ENCODE measurements around the gene KIF26B.
"Not testable (repeated sequence)": the region's sequence is repeated elsewhere in the genome, so short reads cannot be mapped to it uniquely, and the experiment has no call there.

The KIF26B gene

DNA sequence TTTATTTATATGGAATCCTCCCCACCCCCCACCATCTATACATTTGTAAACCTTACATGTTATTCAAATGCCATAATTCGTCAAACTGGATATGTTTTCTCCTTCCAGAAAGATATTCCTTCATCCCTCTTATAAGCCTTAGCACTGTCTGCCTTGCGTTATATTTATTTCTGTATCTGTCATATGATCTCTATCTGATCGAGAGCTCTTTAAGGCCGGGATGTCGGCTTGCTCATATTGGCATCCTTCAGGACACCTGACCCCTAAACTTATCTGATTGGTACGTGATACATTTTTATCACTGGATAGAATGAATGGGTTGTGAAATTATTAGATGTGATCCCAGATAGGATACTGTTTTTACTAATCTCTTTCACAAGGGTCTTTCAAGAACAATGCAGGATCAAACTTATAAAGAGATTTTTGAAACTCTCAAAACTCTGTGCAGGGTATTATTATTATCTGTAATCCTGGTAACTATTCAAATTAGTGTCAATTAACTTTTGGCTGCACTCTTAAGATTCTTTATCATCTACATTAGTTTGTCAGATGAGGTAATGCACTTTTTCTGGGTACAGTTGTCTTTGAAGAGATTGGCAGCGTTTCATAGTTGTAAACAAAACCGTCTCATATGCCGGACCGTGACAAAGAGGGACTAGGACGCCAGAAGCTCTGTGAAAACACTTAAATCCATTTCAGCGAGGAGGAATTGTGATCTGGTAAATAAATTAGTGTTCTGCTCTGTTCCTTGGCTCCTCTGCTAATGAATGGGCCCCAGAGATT lies 152.0 kb downstream of the KIF26B start:
- Mint-ChIP-seq H3K4me3 (no peak overlapping the region), H3K27me3 (peaks cover 8% of the 10 kb centered on the region), H3K4me1 (peaks cover 14% of the 10 kb centered on the region), H3K36me3 (no peaks in the 10 kb centered on the region), H3K9me3 (no peaks in the 10 kb centered on the region), H3K27ac (no peak overlapping the region)
- no peak for ATAC-seq

DNA sequence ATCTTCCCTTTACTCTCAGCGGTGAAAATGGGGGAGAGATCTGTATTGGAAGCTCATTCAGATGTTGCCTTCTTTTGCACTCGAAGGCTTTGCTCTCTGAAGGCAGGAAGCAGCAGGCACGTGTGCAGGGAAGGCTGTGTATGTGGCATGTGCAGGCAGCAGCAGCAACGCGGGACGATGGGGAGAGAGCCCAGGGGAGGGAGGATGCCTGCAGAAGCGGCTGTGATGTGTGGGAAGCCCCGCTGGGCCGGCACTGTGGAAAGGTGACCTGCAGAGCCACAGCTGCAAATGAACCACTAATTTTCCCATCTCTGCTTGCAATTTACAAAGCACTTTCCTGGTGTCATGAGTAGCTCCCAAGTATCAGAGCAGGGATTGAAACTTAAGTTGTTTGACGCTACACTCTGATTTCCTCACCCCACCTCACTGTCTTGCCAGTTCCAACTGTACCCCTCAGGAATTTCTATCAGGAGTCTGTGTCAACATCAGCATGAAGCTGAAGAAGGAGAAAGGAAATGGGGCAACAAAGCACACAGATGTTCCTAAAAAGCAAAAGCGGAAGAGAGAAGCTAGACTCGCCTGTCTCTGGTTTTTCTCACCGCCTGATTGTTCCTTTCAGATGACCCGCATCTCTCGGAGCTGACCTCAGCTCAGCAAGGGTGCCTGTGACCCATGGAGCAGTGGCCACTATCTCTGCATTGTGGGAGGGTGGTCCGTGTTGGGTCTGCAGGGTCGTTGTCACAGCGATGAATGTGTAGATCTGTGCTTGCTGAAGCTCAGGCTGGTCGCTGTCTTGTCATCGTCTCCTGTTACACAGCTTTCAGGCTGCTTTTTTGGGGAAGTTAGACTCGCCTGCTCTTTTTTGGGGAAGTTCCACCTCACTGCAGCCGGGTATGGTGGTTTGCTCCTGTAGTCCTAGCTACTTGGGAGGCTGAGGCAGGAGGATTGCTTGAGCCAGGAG lies 156.1 kb downstream of the KIF26B start:
- Mint-ChIP-seq H3K27ac (peak overlapping the region; percentile 45), H3K4me1 (peaks cover 23% of the 10 kb centered on the region), H3K4me3 (peak overlapping the region; percentile 61), H3K36me3 (no peaks in the 10 kb centered on the region), H3K9me3 (no peaks in the 10 kb centered on the region), H3K27me3 (peaks cover 21% of the 10 kb centered on the region)
- ATAC-seq = peak; percentile 65

DNA sequence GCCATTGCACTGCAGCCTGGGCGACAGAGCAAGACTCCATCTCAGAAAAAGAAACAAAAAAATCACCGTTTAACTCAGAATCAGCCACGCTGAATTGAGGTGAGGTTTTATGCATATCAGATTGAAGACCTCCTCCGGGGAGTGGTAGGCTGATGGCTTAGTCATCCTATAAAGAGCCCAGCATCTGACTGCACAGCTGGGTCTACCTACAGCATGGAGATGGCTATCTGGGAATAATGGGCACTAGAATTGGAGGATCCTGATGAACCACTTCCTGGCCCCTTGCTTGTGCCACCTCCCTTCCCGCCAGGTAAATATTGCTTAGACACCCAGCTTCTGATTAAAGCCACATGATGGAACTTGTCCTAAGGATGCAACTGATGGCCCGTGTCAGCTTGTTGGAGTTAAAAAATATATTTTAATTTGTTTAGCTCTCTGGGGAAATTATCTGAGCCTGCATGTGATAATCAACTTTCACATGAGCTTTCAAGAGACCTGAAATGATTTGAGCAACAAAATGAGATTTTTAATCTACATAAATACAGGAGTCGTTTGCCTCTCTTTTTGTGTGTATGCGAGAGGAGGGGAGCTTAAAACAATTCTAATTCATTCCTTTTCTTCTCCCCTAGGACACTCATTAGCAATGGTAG lies 157.2 kb downstream of the KIF26B start:
- Mint-ChIP-seq H3K9me3 (no peaks in the 10 kb centered on the region), H3K4me1 (peaks cover 23% of the 10 kb centered on the region), H3K4me3 (no peak overlapping the region), H3K36me3 (no peaks in the 10 kb centered on the region), H3K27me3 (peaks cover 27% of the 10 kb centered on the region), H3K27ac (no peak overlapping the region)
- no peak for ATAC-seq

DNA sequence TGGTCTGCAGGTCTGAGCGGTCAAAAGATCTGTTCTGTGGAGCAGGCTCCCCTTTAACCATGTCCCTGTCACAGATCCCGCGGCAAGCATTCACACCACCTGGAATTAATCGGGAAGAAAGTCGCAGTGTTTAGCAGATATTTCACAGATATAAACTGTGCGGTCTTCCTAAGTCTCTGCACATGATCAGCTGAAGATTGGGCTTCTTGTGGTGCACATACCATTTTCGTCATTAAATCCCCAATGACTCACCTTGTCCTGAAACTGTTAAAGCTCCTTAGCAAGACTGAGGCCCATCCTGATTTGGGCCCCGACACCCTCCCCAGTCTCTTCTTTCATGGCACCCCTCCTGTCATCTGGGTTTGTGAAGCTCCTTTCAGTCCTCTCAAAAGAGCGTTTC lies 158.8 kb downstream of the KIF26B start:
- H3K36me3 Mint-ChIP-seq = no peaks in the 10 kb centered on the region
- peaks cover 38% of the 10 kb centered on the region for H3K27me3 Mint-ChIP-seq
- H3K4me1 Mint-ChIP-seq = peaks cover 23% of the 10 kb centered on the region
- H3K27ac Mint-ChIP-seq = no peak overlapping the region
- H3K4me3 Mint-ChIP-seq = no peak overlapping the region
- ATAC-seq = no peak
- H3K9me3 Mint-ChIP-seq = no peaks in the 10 kb centered on the region

DNA sequence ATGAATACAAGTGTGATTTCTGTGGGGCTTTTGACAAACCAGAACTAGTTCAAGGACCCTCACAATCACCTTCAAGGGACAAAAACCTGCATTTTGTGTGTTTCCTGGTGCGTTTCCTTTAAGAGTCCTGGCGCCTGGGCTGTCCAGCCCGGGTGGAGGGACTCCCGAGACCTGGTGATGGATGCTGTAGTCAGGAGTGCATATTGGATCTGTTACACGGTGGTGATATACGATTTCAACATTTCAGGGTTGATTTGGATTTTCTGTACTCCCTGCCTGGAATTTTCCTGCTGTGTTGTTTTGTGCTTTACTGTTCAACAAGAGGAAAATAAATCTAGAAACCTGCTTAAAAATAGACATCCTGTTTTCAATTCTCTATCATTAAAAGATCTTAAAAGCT lies 162.0 kb downstream of the KIF26B start:
- no peak for ATAC-seq
- Mint-ChIP-seq H3K9me3 (no peaks in the 10 kb centered on the region), H3K4me1 (peaks cover 9% of the 10 kb centered on the region), H3K36me3 (no peaks in the 10 kb centered on the region), H3K27me3 (peaks cover 38% of the 10 kb centered on the region), H3K4me3 (no peak overlapping the region), H3K27ac (no peak overlapping the region)

DNA sequence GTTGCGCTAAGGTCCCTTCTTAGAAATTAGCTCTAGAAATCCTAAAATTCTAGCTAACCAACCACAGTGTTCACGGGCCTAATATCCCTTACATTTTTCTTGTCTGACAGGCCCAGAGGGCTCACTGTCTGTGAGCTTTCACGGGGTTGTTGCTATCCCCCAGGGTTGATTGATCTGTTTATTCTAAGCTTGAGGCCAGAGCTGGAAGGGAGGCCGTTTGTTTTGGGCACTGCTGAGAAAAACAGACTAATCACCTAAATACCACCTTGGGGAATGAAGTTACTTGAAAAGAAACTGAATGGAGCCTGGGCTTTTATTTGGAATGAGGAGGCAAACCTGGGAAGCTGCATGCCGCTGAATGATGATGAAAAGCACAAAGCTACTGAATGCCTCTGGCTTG lies 162.4 kb downstream of the KIF26B start:
- Mint-ChIP-seq H3K27ac (no peak overlapping the region), H3K27me3 (peaks cover 38% of the 10 kb centered on the region), H3K4me1 (peaks cover 9% of the 10 kb centered on the region), H3K4me3 (no peak overlapping the region), H3K36me3 (no peaks in the 10 kb centered on the region), H3K9me3 (no peaks in the 10 kb centered on the region)
- ATAC-seq = no peak

DNA sequence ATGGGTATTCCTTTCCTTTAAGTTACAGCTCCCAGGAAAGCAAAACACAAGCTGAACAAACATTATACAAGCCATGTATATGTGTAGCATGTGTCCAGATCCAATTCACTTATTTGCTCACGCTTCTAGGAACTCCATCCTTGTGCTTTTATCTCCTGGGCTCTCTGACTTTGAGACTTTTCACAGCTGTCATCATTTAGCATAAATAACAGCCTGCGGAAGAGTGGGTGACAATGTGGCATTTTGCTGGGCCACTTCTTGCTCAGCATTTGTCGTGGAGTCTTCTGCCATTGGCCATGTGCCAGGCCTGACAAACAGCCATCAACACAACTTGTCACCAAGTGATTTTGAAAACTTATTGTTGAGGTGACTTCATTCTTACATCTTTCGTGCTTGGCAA lies 164.3 kb downstream of the KIF26B start:
- Mint-ChIP-seq H3K4me1 (no peaks in the 10 kb centered on the region), H3K4me3 (no peak overlapping the region), H3K27me3 (peaks cover 23% of the 10 kb centered on the region), H3K36me3 (no peaks in the 10 kb centered on the region), H3K27ac (no peak overlapping the region), H3K9me3 (no peaks in the 10 kb centered on the region)
- ATAC-seq = no peak

DNA sequence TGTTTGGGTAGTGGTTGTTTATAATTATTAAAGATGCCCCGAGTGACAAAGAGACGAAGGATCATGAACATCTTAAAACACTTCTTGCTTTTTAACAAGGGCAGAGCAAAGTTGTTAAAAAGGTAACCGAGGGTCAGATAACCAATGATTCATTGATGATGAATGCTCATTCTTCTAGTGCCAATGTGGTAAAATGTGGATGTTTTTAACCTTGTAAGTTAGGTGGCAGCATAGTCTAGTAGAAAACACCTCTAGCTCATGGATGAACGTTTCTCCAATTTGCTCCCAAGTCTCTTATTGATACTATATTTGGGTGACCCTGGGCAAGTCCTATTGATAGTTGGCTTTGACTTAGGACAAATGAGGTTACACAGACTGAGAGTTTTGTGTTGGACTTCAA lies 167.9 kb downstream of the KIF26B start:
- H3K4me3 Mint-ChIP-seq = no peak overlapping the region
- H3K36me3 Mint-ChIP-seq = no peaks in the 10 kb centered on the region
- no peak overlapping the region for H3K27ac Mint-ChIP-seq
- no peaks in the 10 kb centered on the region for H3K9me3 Mint-ChIP-seq
- H3K27me3 Mint-ChIP-seq = peaks cover 19% of the 10 kb centered on the region
- no peaks in the 10 kb centered on the region for H3K4me1 Mint-ChIP-seq
- ATAC-seq = no peak

DNA sequence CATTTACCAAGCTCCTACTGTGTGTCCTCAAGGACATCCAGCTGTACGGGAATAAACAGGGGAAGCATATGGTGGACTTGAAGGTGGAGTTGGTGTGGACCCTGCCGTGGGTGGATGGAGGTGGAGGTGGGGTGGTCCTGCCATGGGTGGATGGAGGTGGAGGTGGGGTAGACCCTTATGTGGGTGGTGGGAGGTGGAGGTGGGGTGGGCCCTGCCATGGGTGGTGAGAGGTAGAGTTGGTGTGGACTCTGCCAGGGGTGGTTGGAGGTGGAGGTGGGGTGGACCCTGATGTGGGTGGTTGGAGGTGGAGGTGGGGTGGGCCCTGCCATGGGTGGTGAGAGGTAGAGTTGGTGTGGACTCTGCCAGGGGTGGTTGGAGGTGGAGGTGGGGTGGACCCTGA lies 169.0 kb downstream of the KIF26B start:
- peak; percentile 50 for ATAC-seq
- H3K9me3 Mint-ChIP-seq, H3K4me3 Mint-ChIP-seq, H3K4me1 Mint-ChIP-seq, H3K27ac Mint-ChIP-seq, H3K36me3 Mint-ChIP-seq: not testable (repeated sequence)
- peaks cover 21% of the 10 kb centered on the region for H3K27me3 Mint-ChIP-seq

DNA sequence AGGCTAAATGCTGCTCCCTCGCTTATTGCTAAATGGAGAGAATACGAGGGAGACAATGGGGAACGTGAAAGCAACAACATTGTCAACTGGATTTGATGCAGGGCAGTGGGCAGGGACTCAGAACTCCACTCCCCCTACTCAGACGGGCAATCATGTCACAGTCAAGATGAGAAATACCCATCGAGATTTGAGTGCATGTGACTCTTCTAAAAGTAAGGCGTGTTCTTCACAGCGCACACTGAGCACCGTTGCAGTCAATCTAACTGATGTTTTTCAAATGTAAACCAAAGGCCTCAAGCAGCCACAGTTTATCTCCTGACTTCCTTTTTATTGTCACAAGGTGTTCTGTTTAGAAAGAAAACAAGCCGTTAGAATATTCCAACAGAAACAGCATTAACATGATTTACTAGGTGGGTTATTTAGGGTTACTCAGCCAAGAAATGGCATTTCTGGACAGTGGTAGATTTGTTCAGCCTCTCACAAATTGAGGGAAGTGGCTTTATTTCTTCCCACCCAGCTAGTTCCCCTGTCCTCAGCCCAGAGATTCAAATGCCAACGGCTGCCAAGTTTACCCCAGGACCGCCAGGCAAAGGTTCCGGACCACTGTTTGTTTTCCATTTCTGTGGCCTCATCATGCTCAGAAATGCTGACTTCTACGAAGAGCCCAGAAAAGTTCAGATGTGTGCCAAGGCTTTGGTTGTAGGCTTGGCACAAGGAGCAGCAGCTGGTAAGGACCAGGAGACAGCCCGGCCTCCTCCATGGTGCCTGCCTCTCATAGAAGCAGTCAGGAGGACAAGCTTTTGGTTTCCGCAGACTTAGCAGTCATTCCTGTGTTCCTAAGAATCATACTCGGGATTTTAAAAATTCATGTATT lies 171.4 kb downstream of the KIF26B start:
- Mint-ChIP-seq H3K27ac (no peak overlapping the region), H3K9me3 (no peaks in the 10 kb centered on the region), H3K36me3 (no peaks in the 10 kb centered on the region), H3K4me1 (no peaks in the 10 kb centered on the region), H3K27me3 (peaks cover 21% of the 10 kb centered on the region), H3K4me3 (no peak overlapping the region)
- no peak for ATAC-seq

DNA sequence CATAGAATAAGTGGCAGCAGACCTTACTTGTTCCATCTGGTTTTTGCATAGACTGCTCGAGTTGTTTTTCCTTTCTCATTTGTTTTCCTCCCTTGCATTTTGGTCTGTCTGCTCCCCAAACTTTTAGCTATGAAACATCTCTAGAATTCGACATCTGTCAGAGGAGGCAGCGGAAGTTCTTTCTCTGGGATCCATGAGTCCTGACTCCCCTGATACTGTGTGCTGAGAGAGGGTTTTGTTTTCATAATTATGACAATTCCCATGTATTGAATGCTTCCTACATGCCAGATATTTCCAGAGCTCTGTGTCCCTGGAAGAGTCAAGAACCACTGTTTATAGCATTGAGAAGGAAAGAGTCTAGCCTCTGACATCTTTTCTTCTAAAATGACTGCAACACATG lies 172.6 kb downstream of the KIF26B start:
- Mint-ChIP-seq H3K27me3 (peaks cover 21% of the 10 kb centered on the region), H3K9me3 (no peaks in the 10 kb centered on the region), H3K36me3 (no peaks in the 10 kb centered on the region), H3K4me3 (no peak overlapping the region), H3K27ac (no peak overlapping the region), H3K4me1 (no peaks in the 10 kb centered on the region)
- ATAC-seq = no peak

DNA sequence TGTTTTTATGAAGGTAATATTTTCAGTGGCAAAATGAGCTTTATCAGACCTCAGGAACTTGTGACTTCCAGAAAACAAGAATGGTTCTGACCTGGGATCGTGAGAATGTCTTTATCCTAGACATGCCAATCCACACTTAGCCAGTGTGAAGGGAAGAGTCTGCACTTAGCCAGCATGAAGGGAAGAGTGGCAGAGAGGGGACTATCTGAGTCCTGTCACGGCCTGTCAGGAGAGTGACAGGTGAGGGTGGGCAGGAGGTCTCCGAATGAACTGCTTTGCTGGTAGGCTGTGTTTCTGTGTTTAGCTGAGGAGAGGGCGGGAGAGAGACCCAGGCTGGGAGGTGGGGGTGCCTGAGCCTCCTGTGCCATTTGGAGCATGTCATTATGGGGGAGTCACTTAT lies 173.1 kb downstream of the KIF26B start:
- no peak for ATAC-seq
- Mint-ChIP-seq H3K9me3 (no peaks in the 10 kb centered on the region), H3K27ac (no peak overlapping the region), H3K4me1 (no peaks in the 10 kb centered on the region), H3K36me3 (no peaks in the 10 kb centered on the region), H3K4me3 (no peak overlapping the region), H3K27me3 (peaks cover 21% of the 10 kb centered on the region)

DNA sequence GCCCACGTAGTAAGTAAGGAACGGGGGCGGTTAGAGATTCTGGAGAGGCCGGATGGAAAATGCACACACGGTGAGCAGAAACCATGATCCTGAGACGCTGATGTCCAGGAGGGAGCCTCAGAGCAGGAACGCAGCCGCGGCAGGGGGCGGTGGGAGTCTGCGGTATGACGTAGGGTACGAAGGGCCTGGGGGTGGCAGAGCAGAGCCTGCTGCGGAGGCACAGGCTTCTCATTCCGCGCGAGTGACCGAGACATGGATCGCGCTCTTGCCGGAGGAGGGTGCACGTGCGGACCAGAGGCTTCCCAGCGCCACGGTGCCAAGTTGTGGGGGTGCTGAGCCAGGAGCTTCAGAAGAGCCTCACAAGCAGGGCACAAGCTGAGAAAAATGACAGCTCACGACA lies 176.2 kb downstream of the KIF26B start:
- H3K4me1 Mint-ChIP-seq = no peaks in the 10 kb centered on the region
- H3K27me3 Mint-ChIP-seq = peaks cover 20% of the 10 kb centered on the region
- no peaks in the 10 kb centered on the region for H3K9me3 Mint-ChIP-seq
- H3K36me3 Mint-ChIP-seq = no peaks in the 10 kb centered on the region
- H3K4me3 Mint-ChIP-seq = no peak overlapping the region
- no peak for ATAC-seq
- H3K27ac Mint-ChIP-seq = no peak overlapping the region

DNA sequence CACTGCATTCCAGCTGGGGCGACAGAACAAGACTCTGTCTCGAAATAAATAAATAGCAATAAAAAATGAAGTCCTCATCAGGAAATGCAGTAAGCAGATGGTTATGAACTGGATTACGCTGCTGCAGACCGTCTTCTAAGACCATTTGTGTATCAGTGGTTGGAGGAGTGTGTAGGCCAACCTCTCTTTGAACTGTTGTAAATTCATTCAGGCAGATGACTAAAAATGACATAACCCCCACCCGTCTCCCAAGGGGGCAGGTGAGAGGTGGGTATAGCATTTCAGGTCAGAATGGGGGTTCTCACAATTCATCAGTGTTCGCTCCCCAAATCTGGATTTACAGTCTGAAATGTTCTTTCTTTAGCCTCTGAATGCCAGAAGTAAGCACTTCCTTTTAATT lies 177.3 kb downstream of the KIF26B start:
- H3K36me3 Mint-ChIP-seq = no peaks in the 10 kb centered on the region
- H3K4me1 Mint-ChIP-seq = no peaks in the 10 kb centered on the region
- no peak overlapping the region for H3K27ac Mint-ChIP-seq
- no peaks in the 10 kb centered on the region for H3K9me3 Mint-ChIP-seq
- peaks cover 20% of the 10 kb centered on the region for H3K27me3 Mint-ChIP-seq
- ATAC-seq = no peak
- no peak overlapping the region for H3K4me3 Mint-ChIP-seq

DNA sequence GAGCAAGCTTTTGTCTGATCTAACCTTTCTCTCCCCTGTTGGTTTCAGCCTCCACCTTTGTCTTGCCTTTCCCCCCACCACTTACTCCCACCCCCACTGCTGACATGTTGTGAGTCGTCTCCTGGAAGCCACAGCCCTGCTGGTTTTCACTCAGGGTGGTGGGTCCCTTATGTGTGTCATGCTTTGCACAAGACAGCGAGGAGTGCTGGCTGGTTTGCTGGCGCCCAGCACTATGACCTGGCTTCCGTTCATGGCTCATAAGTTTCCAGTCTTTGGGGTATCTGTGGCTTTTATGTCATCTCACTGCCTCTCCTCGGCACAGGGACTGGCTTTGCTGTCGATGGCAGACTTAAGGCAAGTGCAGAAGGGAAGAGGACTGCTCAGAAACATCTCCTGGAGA lies 177.7 kb downstream of the KIF26B start:
- no peaks in the 10 kb centered on the region for H3K36me3 Mint-ChIP-seq
- no peaks in the 10 kb centered on the region for H3K9me3 Mint-ChIP-seq
- no peaks in the 10 kb centered on the region for H3K4me1 Mint-ChIP-seq
- H3K27me3 Mint-ChIP-seq = peaks cover 17% of the 10 kb centered on the region
- ATAC-seq = no peak
- H3K4me3 Mint-ChIP-seq = no peak overlapping the region
- H3K27ac Mint-ChIP-seq = no peak overlapping the region

Measured in stimulated activated memory B cell treated with anti-CD40 and anti-IgM and Interleukin-4, amounts not matched to agents 10 μg/mL and 1 μg/mL and 100 μg/mL, for 72 hours (primary cell).